Measurements from ENCODE around the gene AACS. TPM values are rescaled to one million over a fixed set of nuclear protein-coding genes. Genes with fewer than 3 reads are reported as not detected.
"Not testable (repeated sequence)": the region's sequence is repeated elsewhere in the genome, so short reads cannot be mapped to it uniquely, and the experiment has no call there.

AACS gene
- total and polyA plus RNA-seq, 4 donors, result 15.4 to 33.5 (median 17.6) TPM

- H3K4me1 ChIP-seq (ENCODE audit: control insufficient read depth in 5 of 5, insufficient read depth in 5 of 5, low read length in 5 of 5), result no peaks in the 10 kb centered on the region
- WGBS, 2 donors, result 89% methylated on average over 7 of the region's 7 CpGs
- no peak for ATAC-seq (ENCODE audit: insufficient read depth, low FRiP score)
Measured at GRCh38 chr12:125029761-125030358, 35.4 kb upstream of the AACS start.

GRCh38 chr12:125031471-125031870 is 33.8 kb upstream of the AACS start:
- not testable (repeated sequence) for H3K36me3 ChIP-seq (ENCODE audit: control insufficient read depth in 4 of 4, insufficient read depth in 4 of 4, low read length in 4 of 4); H3K9me3 ChIP-seq (ENCODE audit: control insufficient read depth in 4 of 4, insufficient read depth in 3 of 4, low read length in 3 of 4); H3K27me3 ChIP-seq (ENCODE audit: control insufficient read depth in 3 of 3, insufficient read depth in 3 of 3, low read length in 2 of 3); H3K4me1 ChIP-seq (ENCODE audit: control insufficient read depth in 5 of 5, insufficient read depth in 5 of 5, low read length in 5 of 5); DNase-seq; H3K27ac ChIP-seq (ENCODE audit: low read depth in 1 of 2, low read length in 1 of 2); ATAC-seq (ENCODE audit: insufficient read depth, low FRiP score); H3K4me3 ChIP-seq; H3K9ac ChIP-seq (ENCODE audit: insufficient read depth in 1 of 2, low read length in 2 of 2)
- 81 to 84% methylated on average over 9 of the region's 9 CpGs for WGBS, 2 donors

More at GRCh38 chr12:125029761-125030358, 35.4 kb upstream of the AACS start:
- Histone ChIP-seq H3K4me3 (no peak overlapping the region), H3K27ac (ENCODE audit: low read depth in 1 of 2, low read length in 1 of 2) (no peak overlapping the region), H3K9ac (ENCODE audit: insufficient read depth in 1 of 2, low read length in 2 of 2) (no peak overlapping the region), H3K27me3 (ENCODE audit: control insufficient read depth in 3 of 3, insufficient read depth in 3 of 3, low read length in 2 of 3) (no peaks in the 10 kb centered on the region), H3K36me3 (ENCODE audit: control insufficient read depth in 4 of 4, insufficient read depth in 4 of 4, low read length in 4 of 4) (peaks cover 0 to 2% (median 0%) of the 10 kb centered on the region in 4 donors), H3K9me3 (ENCODE audit: control insufficient read depth in 4 of 4, insufficient read depth in 3 of 4, low read length in 3 of 4) (no peaks in the 10 kb centered on the region)
- no peak for TF ChIP-seq CTCF (IDR thresholded peaks at IDR 0.05; ENCODE audit: control extremely low read depth, extremely low read depth)
- no peak for DNase-seq

GRCh38 chr12:125032466-125033152 is 32.6 kb upstream of the AACS start:
- Histone ChIP-seq H3K4me1 (ENCODE audit: control insufficient read depth in 5 of 5, insufficient read depth in 5 of 5, low read length in 5 of 5) (no peaks in the 10 kb centered on the region), H3K9ac (ENCODE audit: insufficient read depth in 1 of 2, low read length in 2 of 2) (no peak overlapping the region), H3K27ac (ENCODE audit: low read depth in 1 of 2, low read length in 1 of 2) (no peak overlapping the region), H3K4me3 (no peak overlapping the region), H3K36me3 (ENCODE audit: control insufficient read depth in 4 of 4, insufficient read depth in 4 of 4, low read length in 4 of 4) (peaks cover 0 to 2% (median 0%) of the 10 kb centered on the region in 4 donors), H3K9me3 (ENCODE audit: control insufficient read depth in 4 of 4, insufficient read depth in 3 of 4, low read length in 3 of 4) (no peaks in the 10 kb centered on the region), H3K27me3 (ENCODE audit: control insufficient read depth in 3 of 3, insufficient read depth in 3 of 3, low read length in 2 of 3) (no peaks in the 10 kb centered on the region)
- TF ChIP-seq CTCF (IDR thresholded peaks at IDR 0.05; ENCODE audit: control extremely low read depth, extremely low read depth), result no peak
- WGBS, 2 donors, result 84 to 88% methylated on average over 19 of the region's 19 CpGs
- ATAC-seq (ENCODE audit: insufficient read depth, low FRiP score) (no peak), DNase-seq (no peak)

GRCh38 chr12:125033288-125033687 is 31.9 kb upstream of the AACS start:
- Histone ChIP-seq H3K27ac (ENCODE audit: low read depth in 1 of 2, low read length in 1 of 2) (no peak overlapping the region), H3K9ac (ENCODE audit: insufficient read depth in 1 of 2, low read length in 2 of 2) (no peak overlapping the region), H3K27me3 (ENCODE audit: control insufficient read depth in 3 of 3, insufficient read depth in 3 of 3, low read length in 2 of 3) (no peaks in the 10 kb centered on the region), H3K4me1 (ENCODE audit: control insufficient read depth in 5 of 5, insufficient read depth in 5 of 5, low read length in 5 of 5) (no peaks in the 10 kb centered on the region), H3K4me3 (no peak overlapping the region), H3K36me3 (ENCODE audit: control insufficient read depth in 4 of 4, insufficient read depth in 4 of 4, low read length in 4 of 4) (peaks cover 0 to 2% (median 0%) of the 10 kb centered on the region in 4 donors), H3K9me3 (ENCODE audit: control insufficient read depth in 4 of 4, insufficient read depth in 3 of 4, low read length in 3 of 4) (no peaks in the 10 kb centered on the region)
- no peak for DNase-seq
- no peak for ATAC-seq (ENCODE audit: insufficient read depth, low FRiP score)
- 85 to 94% methylated on average over 9 of the region's 9 CpGs for WGBS, 2 donors
- TF ChIP-seq CTCF (IDR thresholded peaks at IDR 0.05; ENCODE audit: control extremely low read depth, extremely low read depth), result no peak
